IMR-90 (cell line): ENCODE results near the gene FAM32A. TPM values are rescaled to one million over a fixed set of nuclear protein-coding genes. Genes with fewer than 3 reads are reported as not detected.
A peak's percentile ranks its signal among the peaks of the same experiment; 100 is the strongest.

Experiments used
- ATAC-seq: fragments of 200-7000 bp; cut with Tn5 transposase; 2 replicates; pipeline ENCODE4 v1.9.1; 2020; ENCODE audit warnings: low read depth, mild to moderate bottlenecking, moderate library complexity
- BruUV-seq: library from RNA; stranded (reverse); fragments of 400-500 nt; replicated peaks from 2 replicates; lab custom pipeline; 2021; lab: Mats Ljungman, UMichigan
- CTCF ChIA-PET: fragments of 300-600 bp; formaldehyde crosslinking; extraction: SDS; loops from one replicate; lab custom pipeline; 2021; ENCODE audit warnings: antibody characterized with exemption; lab: Yijun Ruan, JAX
- POLR2A ChIA-PET: fragments of 300-600 bp; sonication (Branson Sonifier 250); formaldehyde crosslinking; loops from one replicate; lab custom pipeline; 2022; ENCODE audit warnings: antibody characterized with exemption; ENCODE audit not compliant: unreplicated experiment; lab: Charles Lee
- DNase-seq: peaks from one replicate; pipeline ENCODE4 v3.0.0; 2013
- H2AFZ ChIP-seq: replicated peaks from 2 replicates; pipeline ENCODE3; 2013; ENCODE audit warnings: low read length, mild to moderate bottlenecking; ENCODE audit not compliant: poor library complexity
- H2AK5ac ChIP-seq: 2 replicates; pipeline ENCODE4 v1.6.1; 2013; ENCODE audit warnings: low read depth, low read length, inconsistent platforms
- H2AK9ac ChIP-seq: replicated peaks from 2 replicates; pipeline ENCODE3; 2013; ENCODE audit warnings: mild to moderate bottlenecking, low read depth, low read length, moderate library complexity; ENCODE audit not compliant: poor library complexity
- H2BK120ac ChIP-seq: 2 replicates; pipeline ENCODE4 v1.6.1; 2013; ENCODE audit warnings: low read depth, low read length, inconsistent platforms
- H2BK15ac ChIP-seq: 3 replicates; pipeline ENCODE4 v1.6.1; 2013; ENCODE audit warnings: low read depth, low read length, inconsistent platforms
- H2BK20ac ChIP-seq: 2 replicates; pipeline ENCODE4 v1.6.1; 2013; ENCODE audit warnings: low read depth, mild to moderate bottlenecking, inconsistent platforms, low read length, moderate library complexity
- H2BK5ac ChIP-seq: 2 replicates; pipeline ENCODE4 v1.6.1; 2013; ENCODE audit warnings: mild to moderate bottlenecking, low read depth, low read length, inconsistent platforms; ENCODE audit not compliant: poor library complexity, severe bottlenecking
- H3K14ac ChIP-seq: replicated peaks from 2 replicates; pipeline ENCODE4 v1.6.1; 2013; ENCODE audit warnings: low read depth, low read length, inconsistent platforms
- H3K18ac ChIP-seq: 2 replicates; pipeline ENCODE4 v1.6.1; 2013; ENCODE audit warnings: low read depth, low read length, control low read depth
- H3K23ac ChIP-seq: 2 replicates; pipeline ENCODE4 v1.6.1; 2013; ENCODE audit warnings: low read depth, low read length, inconsistent platforms
- H3K27ac ChIP-seq: 2 replicates; pipeline ENCODE4 v1.5.1; 2013; ENCODE audit warnings: mild to moderate bottlenecking, control low read depth, low read length; ENCODE audit not compliant: insufficient read depth
- H3K27me3 ChIP-seq: 2 replicates; pipeline ENCODE4 v1.6.1; 2013; ENCODE audit warnings: low read length; ENCODE audit not compliant: control insufficient read depth, insufficient read depth
- H3K36me3 ChIP-seq: 2 replicates; pipeline ENCODE4 v1.6.1; 2013; ENCODE audit warnings: low read length, mixed read lengths; ENCODE audit not compliant: control insufficient read depth, insufficient read depth
- H3K4ac ChIP-seq: 2 replicates; pipeline ENCODE4 v1.6.1; 2013; ENCODE audit warnings: low read depth, low read length, inconsistent platforms
- H3K4me1 ChIP-seq: 2 replicates; pipeline ENCODE4 v1.6.1; 2013; ENCODE audit warnings: low read length, mixed read lengths; ENCODE audit not compliant: control insufficient read depth, insufficient read depth
- H3K4me2 ChIP-seq: 2 replicates; pipeline ENCODE4 v1.6.1; 2013; ENCODE audit warnings: low read depth, mild to moderate bottlenecking, control low read depth, low read length, moderate library complexity
- H3K4me3 ChIP-seq: 2 replicates; pipeline ENCODE4 v1.5.1; 2013; ENCODE audit warnings: low read depth, mild to moderate bottlenecking, control low read depth, low read length, moderate library complexity; ENCODE audit not compliant: insufficient read depth
- H3K56ac ChIP-seq: 2 replicates; pipeline ENCODE4 v1.6.1; 2013; ENCODE audit warnings: low read length, inconsistent platforms; ENCODE audit not compliant: insufficient read depth; ENCODE audit errors: extremely low read depth
- H3K79me1 ChIP-seq, 2 experiments: 2 replicates each; pipeline ENCODE4 v1.6.1; 2013; ENCODE audit warnings: low read length in 2 of 2, inconsistent platforms in 1 of 2, low read depth in 1 of 2
- H3K9ac ChIP-seq: 2 replicates; pipeline ENCODE4 v1.6.1; 2013; ENCODE audit warnings: low read depth, low read length, control low read depth
- H3K9me1 ChIP-seq: 2 replicates; pipeline ENCODE4 v1.6.1; 2013; ENCODE audit warnings: low read length, inconsistent platforms; ENCODE audit not compliant: insufficient read depth
- H3K9me3 ChIP-seq: 2 replicates; pipeline ENCODE4 v1.6.1; 2013; ENCODE audit warnings: low read length; ENCODE audit not compliant: control insufficient read depth, insufficient read depth
- H4K20me1 ChIP-seq: 2 replicates; pipeline ENCODE4 v1.6.1; 2013; ENCODE audit warnings: low read length, inconsistent platforms; ENCODE audit not compliant: insufficient read depth
- H4K5ac ChIP-seq: 2 replicates; pipeline ENCODE4 v1.6.1; 2013; ENCODE audit warnings: mild to moderate bottlenecking, low read depth, low read length, control low read depth
- H4K8ac ChIP-seq, 2 experiments: 2 replicates each; pipeline ENCODE4 v1.6.1; 2013; ENCODE audit warnings: low read depth in 2 of 2, low read length in 2 of 2, control low read depth in 1 of 2, inconsistent platforms in 1 of 2
- H4K91ac ChIP-seq: 2 replicates; pipeline ENCODE4 v1.6.1; 2013; ENCODE audit warnings: low read depth, low read length, inconsistent platforms; ENCODE audit not compliant: insufficient read depth
- BHLHE40 ChIP-seq: fragments of 150-350 bp; IDR thresholded peaks from 2 replicates; pipeline ENCODE4 v1.6.1; 2016; ENCODE audit warnings: mild to moderate bottlenecking, low read depth, low read length
- ELK1 ChIP-seq: fragments of 150-350 bp; IDR thresholded peaks from 2 replicates; pipeline ENCODE4 v1.6.1; 2016; ENCODE audit warnings: low read depth, mild to moderate bottlenecking, low read length, moderate library complexity, borderline replicate concordance
- MAZ ChIP-seq: IDR thresholded peaks from 2 replicates; pipeline ENCODE4 v1.6.1; 2012; ENCODE audit warnings: low read depth, mild to moderate bottlenecking, low read length, improper control_type of control experiment, moderate library complexity, borderline replicate concordance
- POLR2A ChIP-seq: IDR thresholded peaks from 2 replicates; pipeline ENCODE4 v1.6.1; 2012; ENCODE audit warnings: mild to moderate bottlenecking, low read depth, low read length
- RAD21 ChIP-seq: IDR thresholded peaks from 2 replicates; pipeline ENCODE4 v1.6.1; 2012; ENCODE audit warnings: low read length, improper control_type of control experiment
- SMC3 ChIP-seq: fragments of 150-350 bp; IDR thresholded peaks from 2 replicates; pipeline ENCODE4 v1.6.1; 2016; ENCODE audit warnings: low read depth, mild to moderate bottlenecking, antibody characterized with exemption, low read length, moderate library complexity
- WGBS, 2 experiments: methylation state at CpG; one replicate each; pipeline versions ENCODE4 v1.1.5 to v1.1.7; 2013; ENCODE audit warnings: missing lambda C conversion rate in 2 of 2; ENCODE audit not compliant: insufficient read length in 1 of 2; ENCODE audit errors: extremely low coverage in 2 of 2; 5-methylcytosine and 5-hydroxymethylcytosine counted together
- dilution Hi-C: fragments of 300-500 bp; cut with HindIII; formaldehyde crosslinking; loops from one replicate; pipeline ENCODE4 v1.14.3; 2018; ENCODE audit warnings: low sequenced_read_pairs; ENCODE audit not compliant: unreplicated experiment
- in situ Hi-C: fragments of 300-500 bp; cut with MboI; formaldehyde crosslinking; loops from 3 replicates; pipeline ENCODE4 v1.14.3; 2019; ENCODE audit warnings: low sequenced_read_pairs, inconsistent platforms, mixed read lengths
- intact Hi-C: fragments of 100-400 bp; cut with micrococcal nuclease; formaldehyde crosslinking; loops from 2 replicates; pipeline ENCODE4 v1.10.0; 2022
- polyA plus RNA-seq, 3 experiments: library from polyadenylated mRNA; depleted of rRNA; stranded (reverse); fragments of >200 nt; gene quantifications; 2 replicates each; pipeline ENCODE4 v1.2.3, GENCODE V29; 2012; ENCODE audit warnings: low replicate concordance in 1 of 3
- total RNA-seq: library from RNA; depleted of rRNA; stranded (reverse); fragments of >200 nt; gene quantifications from 2 replicates; pipeline ENCODE4 v1.2.3, GENCODE V29; 2012

Gene FAM32A
- total and polyA plus RNA-seq, 2 of the 4 experiments (the other 2 are of a cell fraction): 99.5 to 130 TPM

- Histone ChIP-seq H2BK15ac (no peak overlapping the region), H3K9me1 (peaks cover 7% of the 10 kb centered on the region; the same call in 1 of the 2 replicates), H4K8ac (no peak overlapping the region), H2BK20ac (no peak overlapping the region), H3K23ac (no peak overlapping the region), H3K56ac (no peak overlapping the region), H3K79me1 (peaks cover 14 to 40% of the 10 kb centered on the region in 2 experiments), H2BK5ac (no peak overlapping the region), H3K27ac (no peak overlapping the region), H2AK5ac (no peak overlapping the region), H4K20me1 (peaks cover 6% of the 10 kb centered on the region; the same call in 1 of the 2 replicates), H3K4me3 (no peak overlapping the region), H3K4me2 (no peak overlapping the region), H4K5ac (no peak overlapping the region), H3K14ac (no peak overlapping the region), H3K9ac (no peak overlapping the region), H2AFZ (no peak overlapping the region), H3K4me1 (no peaks in the 10 kb centered on the region), H3K18ac (no peak overlapping the region), H2AK9ac (no peak overlapping the region), H3K27me3 (no peaks in the 10 kb centered on the region), H3K9me3 (no peaks in the 10 kb centered on the region), H3K4ac (no peak overlapping the region), H4K91ac (no peak overlapping the region), H2BK120ac (no peak overlapping the region), H3K36me3 (peaks cover 35% of the 10 kb centered on the region)
- DNase-seq: no peak
- intact Hi-C loops: no loop called here
- in situ Hi-C loops: loop anchor here (25.0 kb wide), 4 partner anchors 354 to 1079 kb away; partner anchors contain the start of genes AKAP8L, CYP4F3 and SYDE1
- WGBS, 2 experiments: 89% methylated on average over 7 of the region's 16 CpGs; no CpG with 5 or more reads in 1 of the 2 experiments
- ATAC-seq: no peak
- dilution Hi-C loops: no loop called here
- CTCF ChIA-PET: no interaction called here
- POLR2A ChIA-PET: no interaction called here
- TF ChIP-seq RAD21 (no peak), POLR2A (no peak), BHLHE40 (no peak), SMC3 (no peak), ELK1 (no peak), MAZ (no peak)
- BruUV-seq: TSS peak; percentile 80
These were observed 6.2 kb downstream of the FAM32A start for GRCh38 chr19:16191216-16191908.
